Heart left ventricle (tissue), 16 donors: ENCODE results near the gene IMPG2. TPM values are rescaled to one million over a fixed set of nuclear protein-coding genes. Genes with fewer than 3 reads are reported as not detected.

Experiments
- ATAC-seq, 4 donors: fragments of 200-7000 bp; cut with Tn5 transposase; one replicate each; pipeline ENCODE4 v1.9.1; 2020 to 2022; ENCODE audit warnings: moderate library complexity in 4 of 4, mild to moderate bottlenecking in 3 of 4, moderate number of reproducible peaks in 1 of 4
- DNase-seq, 5 donors: peaks; one replicate each; pipeline ENCODE4 v3.0.0-alpha.2; 2020
- H3K27ac ChIP-seq, 12 donors: fragments of 200-600 bp; sonication (generic) in 4 of 12; one replicate each; pipeline versions ENCODE4 v1.5.0 to v1.8.0; 2016 to 2022; ENCODE audit warnings: mild to moderate bottlenecking in 2 of 12
- H3K27me3 ChIP-seq, 9 donors: fragments of 200-600 bp; sonication (generic) in 2 of 9; one replicate each; pipeline versions ENCODE4 v1.5.1 to v1.8.0; 2016 to 2022; ENCODE audit warnings: mild to moderate bottlenecking in 3 of 9
- H3K36me3 ChIP-seq, 9 donors: fragments of 200-600 bp; sonication (generic) in 2 of 9; one replicate each; pipeline versions ENCODE4 v1.5.0 to v1.8.0; 2018 to 2022; ENCODE audit warnings: mild to moderate bottlenecking in 2 of 9
- H3K4me1 ChIP-seq, 12 donors: fragments of 200-600 bp; sonication (generic) in 4 of 12; one replicate each; pipeline versions ENCODE4 v1.5.0 to v1.8.0; 2016 to 2022; ENCODE audit warnings: mild to moderate bottlenecking in 3 of 12
- H3K4me3 ChIP-seq, 12 donors: fragments of 200-600 bp; sonication (generic) in 4 of 12; one replicate each; pipeline versions ENCODE4 v1.5.0 to v1.8.0; 2017 to 2022; ENCODE audit warnings: mild to moderate bottlenecking in 9 of 12, moderate library complexity in 4 of 12
- H3K9me3 ChIP-seq, 12 donors: fragments of 200-600 bp; sonication (generic) in 4 of 12; one replicate each; pipeline versions ENCODE4 v1.5.0 to v1.8.0; 2016 to 2022; ENCODE audit warnings: mild to moderate bottlenecking in 1 of 12
- POLR2A ChIP-seq, 2 donors: fragments of 450-650 bp; IDR thresholded peaks; one replicate each; pipeline ENCODE4 v1.6.1; 2017; ENCODE audit warnings: antibody characterized with exemption in 2 of 2, mild to moderate bottlenecking in 2 of 2, moderate library complexity in 2 of 2
- WGBS, 4 donors: extraction: QIAGEN DNeasy Blood & Tissue Kit in 2 of 4; methylation state at CpG; one replicate each; pipeline versions ENCODE4 v1.1.5 to v1.1.7; 2013 to 2018; 5-methylcytosine and 5-hydroxymethylcytosine counted together
- intact Hi-C, 10 donors: fragments of 100-400 bp; cut with DNase I; formaldehyde crosslinking; loops; one replicate each; pipeline versions ENCODE4 v1.11.1 to v1.14.2; 2022
- polyA plus RNA-seq, 2 donors: library from polyadenylated mRNA; stranded (reverse); fragments of 200-250 nt; gene quantifications; one replicate each; pipeline ENCODE4 v1.2.3, GENCODE V29; 2013
- total RNA-seq, 9 donors: library from RNA; depleted of rRNA in 2 of 9; stranded (reverse); fragments of >200 nt in 2 of 9; fragmentation: NEBNext Ultra II Directional in 3 of 9; extraction: Animal tissue kit (Norgen Biotek cat#: 25700) in 3 of 9; gene quantifications; one replicate each; pipeline versions ENCODE4 v1.1.0 to v1.2.4, GENCODE V29; 2016 to 2023
- TF ChIP-seq, protein P1 (sequence below), 12 donors: fragments of 200-600 bp; sonication (generic) in 4 of 12; IDR thresholded peaks; one replicate each; pipeline versions ENCODE4 v1.5.0 to v1.8.0; 2018 to 2022; ENCODE audit warnings: antibody characterized with exemption in 12 of 12, mild to moderate bottlenecking in 5 of 12
- donor health status: ischemic (EF 13 %, LVEDD 7.1; RV severe dilation, severe dysfunction).
- donor health status: healthy with polysubstance abuse.
- donor health status: DM: no; HTN: yes; CAD: no.
- donor health status: DM: no; HTN: no; CAD: no.
- donor health status: ischemic (EF 25% LVEDD 6.9; RV normal size, moderate dysfunction).
- donor health status: ischemic (EF 25% LVEDD 5.7; RV mildly dilated, moderate dysfunction).
- donor health status: healthy.
- donor health status: DM: yes; HTN: yes; CAD: no.
- donor health status: ischemic (EF 35%, LVEDD 5.7; RV mildly dilated, moderate dysfunction).
- donor health status: nonischemic (EF 11% LVEDD 7.7; RV severe dilation, severe dysfunction).
- donor health status: DM: yes; HTN: yes; CAD: no.
- donor health status: PGD.
- donor health status: ischemic (EF 29% LVEDD 5.4; RV normal size, mild dysfunction).
- donor health status: nonischemic (EF 23%, LVEDD 6.1; RV moderate dilation, normal function).

Gene IMPG2
- total and polyA plus RNA-seq, 11 donors = 0.06 to 0.41 (median 0.19) TPM; not detected in 1

DNA sequence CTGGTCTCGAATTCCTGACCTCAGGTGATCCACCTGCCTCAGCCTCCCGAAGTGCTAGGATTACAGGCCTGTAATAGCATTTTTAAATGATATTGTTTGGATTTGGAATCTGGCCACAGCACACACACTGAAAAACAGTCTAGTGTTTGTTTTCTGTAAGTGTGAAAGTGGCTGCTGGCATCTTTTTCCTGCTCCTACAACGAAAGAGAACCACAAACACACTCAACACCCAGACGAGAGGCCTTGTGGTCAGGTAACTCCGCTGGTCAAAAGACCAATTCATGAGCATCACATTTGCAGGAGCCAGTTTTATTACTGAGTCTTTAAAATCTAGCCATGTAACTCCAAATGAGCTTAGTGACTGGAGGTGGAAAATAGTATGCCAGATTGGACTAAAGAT is 50.2 kb downstream of the IMPG2 start:
- ATAC-seq (no peak), DNase-seq (no peak)
- TF ChIP-seq POLR2A (IDR thresholded peaks at IDR 0.05) = no peak
- TF ChIP-seq, protein P1, sequence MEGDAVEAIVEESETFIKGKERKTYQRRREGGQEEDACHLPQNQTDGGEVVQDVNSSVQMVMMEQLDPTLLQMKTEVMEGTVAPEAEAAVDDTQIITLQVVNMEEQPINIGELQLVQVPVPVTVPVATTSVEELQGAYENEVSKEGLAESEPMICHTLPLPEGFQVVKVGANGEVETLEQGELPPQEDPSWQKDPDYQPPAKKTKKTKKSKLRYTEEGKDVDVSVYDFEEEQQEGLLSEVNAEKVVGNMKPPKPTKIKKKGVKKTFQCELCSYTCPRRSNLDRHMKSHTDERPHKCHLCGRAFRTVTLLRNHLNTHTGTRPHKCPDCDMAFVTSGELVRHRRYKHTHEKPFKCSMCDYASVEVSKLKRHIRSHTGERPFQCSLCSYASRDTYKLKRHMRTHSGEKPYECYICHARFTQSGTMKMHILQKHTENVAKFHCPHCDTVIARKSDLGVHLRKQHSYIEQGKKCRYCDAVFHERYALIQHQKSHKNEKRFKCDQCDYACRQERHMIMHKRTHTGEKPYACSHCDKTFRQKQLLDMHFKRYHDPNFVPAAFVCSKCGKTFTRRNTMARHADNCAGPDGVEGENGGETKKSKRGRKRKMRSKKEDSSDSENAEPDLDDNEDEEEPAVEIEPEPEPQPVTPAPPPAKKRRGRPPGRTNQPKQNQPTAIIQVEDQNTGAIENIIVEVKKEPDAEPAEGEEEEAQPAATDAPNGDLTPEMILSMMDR (IDR thresholded peaks at IDR 0.05) = no peak
- intact Hi-C loops = no loop called here
- H3K36me3 ChIP-seq = peaks cover 0 to 12% (median 0%) of the 10 kb centered on the region in 9 donors
- no peak overlapping the region for H3K27ac ChIP-seq
- H3K27me3 ChIP-seq = no peaks in the 10 kb centered on the region
- 91 to 97% (median 93%) methylated on average over 5 of the region's 5 CpGs for WGBS, 4 donors
- H3K4me3 ChIP-seq = no peak overlapping the region
- H3K4me1 ChIP-seq = peaks cover 0 to 9% (median 0%) of the 10 kb centered on the region in 12 donors
- H3K9me3 ChIP-seq = peaks cover 0 to 3% (median 0%) of the 10 kb centered on the region in 12 donors

DNA sequence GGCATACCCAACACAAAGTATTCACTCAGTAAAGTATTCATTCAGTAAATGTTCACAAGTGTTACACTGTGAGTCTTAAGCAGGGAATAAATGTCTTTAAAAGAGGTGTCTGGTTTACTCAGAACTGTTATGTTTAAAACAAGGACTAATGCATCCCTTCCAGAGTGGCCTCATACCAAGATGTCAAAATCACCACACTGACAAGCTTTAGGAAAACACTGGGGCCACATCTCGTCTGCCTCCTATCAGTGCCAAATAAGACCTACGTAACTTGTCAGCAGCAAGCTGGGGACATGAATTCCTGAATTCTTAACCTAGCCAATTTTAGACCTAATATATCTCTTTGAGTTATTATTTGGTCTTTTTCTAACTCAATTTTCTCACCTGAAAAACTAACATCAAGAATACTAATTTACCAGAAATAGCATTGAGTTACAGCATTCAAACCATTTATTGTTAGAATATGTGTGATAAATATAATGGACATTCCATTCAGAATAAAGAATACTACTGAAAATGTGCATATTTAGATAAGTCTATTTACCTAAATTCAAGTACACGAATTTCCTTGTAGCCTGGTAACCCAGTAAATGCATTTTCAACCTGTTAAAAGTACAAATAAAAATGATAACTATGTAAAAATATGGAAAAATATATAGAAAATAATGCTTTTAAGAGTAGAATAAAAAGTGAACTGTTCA is 51.3 kb downstream of the IMPG2 start:
- WGBS, 4 donors = 53 to 58% (median 56%) methylated on average over 3 of the region's 3 CpGs
- Histone ChIP-seq H3K9me3 (peaks cover 0 to 11% (median 0%) of the 10 kb centered on the region in 12 donors), H3K27me3 (no peaks in the 10 kb centered on the region), H3K36me3 (peaks cover 0 to 12% (median 0%) of the 10 kb centered on the region in 9 donors), H3K4me1 (peaks cover 0 to 9% (median 0%) of the 10 kb centered on the region in 12 donors), H3K4me3 (no peak overlapping the region), H3K27ac (no peak overlapping the region)
- DNase-seq (no peak), ATAC-seq (peak in 2 of 4 donors; percentile 52 to 78)
- TF ChIP-seq POLR2A (IDR thresholded peaks at IDR 0.05) = no peak
- TF ChIP-seq, protein P1 (IDR thresholded peaks at IDR 0.05) = no peak
- intact Hi-C loops = no loop called here

DNA sequence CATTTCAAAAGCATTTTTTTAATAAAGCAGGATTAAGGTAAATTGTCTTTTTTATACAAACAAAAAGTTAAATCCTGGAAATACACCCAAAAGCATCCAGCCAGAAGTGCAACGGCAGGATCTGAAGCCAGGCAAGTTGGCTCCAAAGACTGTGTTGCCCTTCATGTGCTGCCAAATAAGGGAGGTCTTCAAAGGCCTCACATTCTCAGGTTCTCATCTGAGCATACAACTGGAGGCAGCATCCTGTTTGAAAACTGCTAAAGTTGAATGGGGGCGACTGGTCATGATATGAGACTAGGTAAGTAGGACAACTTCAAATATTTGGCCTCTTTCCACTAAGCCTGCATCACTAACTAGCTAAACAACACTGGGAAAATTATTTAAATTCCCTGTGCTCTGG is 52.2 kb downstream of the IMPG2 start:
- DNase-seq (no peak), ATAC-seq (no peak)
- H3K36me3 ChIP-seq = peaks cover 0 to 8% (median 0%) of the 10 kb centered on the region in 9 donors
- WGBS, 4 donors = 68 to 79% (median 77%) methylated on average over 2 of the region's 2 CpGs
- intact Hi-C loops = no loop called here
- peaks cover 0 to 11% (median 0%) of the 10 kb centered on the region in 12 donors for H3K9me3 ChIP-seq
- H3K27ac ChIP-seq = no peak overlapping the region
- no peak overlapping the region for H3K4me3 ChIP-seq
- no peaks in the 10 kb centered on the region for H3K27me3 ChIP-seq
- no peak for TF ChIP-seq POLR2A (IDR thresholded peaks at IDR 0.05)
- TF ChIP-seq, protein P1 (IDR thresholded peaks at IDR 0.05) = no peak
- H3K4me1 ChIP-seq = peaks cover 0 to 9% (median 0%) of the 10 kb centered on the region in 12 donors

DNA sequence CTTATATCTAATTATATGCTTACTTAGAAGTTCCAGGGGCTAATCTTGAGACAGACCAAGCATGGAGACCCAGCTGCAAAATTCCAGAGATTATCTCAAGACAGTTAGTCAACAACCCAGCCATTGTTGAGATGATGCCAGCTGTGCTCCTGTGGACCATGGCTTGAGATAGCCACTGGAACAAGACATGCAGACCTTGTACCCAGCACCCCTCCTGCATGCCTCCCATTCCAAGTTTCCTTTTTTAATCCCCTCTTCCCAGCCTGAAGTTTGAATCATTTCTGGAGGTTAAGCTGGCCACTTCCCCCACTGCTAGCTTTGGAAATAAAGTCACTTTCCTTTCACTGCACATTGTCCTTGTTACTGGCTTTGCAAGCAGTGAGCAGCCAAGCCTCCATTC is 53.8 kb downstream of the IMPG2 start:
- DNase-seq (no peak), ATAC-seq (no peak)
- Histone ChIP-seq H3K36me3 (no peaks in the 10 kb centered on the region), H3K9me3 (peaks cover 0 to 11% (median 0%) of the 10 kb centered on the region in 12 donors), H3K27ac (no peak overlapping the region), H3K4me1 (peaks cover 0 to 16% (median 0%) of the 10 kb centered on the region in 12 donors), H3K4me3 (no peak overlapping the region), H3K27me3 (no peaks in the 10 kb centered on the region)
- TF ChIP-seq, protein P1 (IDR thresholded peaks at IDR 0.05) = no peak
- no peak for TF ChIP-seq POLR2A (IDR thresholded peaks at IDR 0.05)
- intact Hi-C loops = no loop called here
